ENCODE measurements around the gene PIAS4.

Gene PIAS4

GRCh38 chr19:4038661-4039423, 31.3 kb downstream of the PIAS4 start:
- no peak overlapping the region for H3K4me3 ChIP-seq (ENCODE audit: low read depth, low read length)
- no peak for TF ChIP-seq CTCF (IDR thresholded peaks at IDR 0.05; ENCODE audit: low read depth, low read length)
- in situ Hi-C loops (cut with HindIII; ENCODE audit: low sequenced_read_pairs) = no loop called here
- no peak for DNase-seq (ENCODE audit: low read depth, low spot score)

- no peak for TF ChIP-seq CTCF (IDR thresholded peaks at IDR 0.05; ENCODE audit: low read depth, low read length)
- no peak for DNase-seq (ENCODE audit: low read depth, low spot score)
- no peak overlapping the region for H3K4me3 ChIP-seq (ENCODE audit: low read depth, low read length)
- in situ Hi-C loops (cut with HindIII; ENCODE audit: low sequenced_read_pairs) = no loop called here
Observed at GRCh38 chr19:4042064-4042730, 34.7 kb downstream of the PIAS4 start.

DNA sequence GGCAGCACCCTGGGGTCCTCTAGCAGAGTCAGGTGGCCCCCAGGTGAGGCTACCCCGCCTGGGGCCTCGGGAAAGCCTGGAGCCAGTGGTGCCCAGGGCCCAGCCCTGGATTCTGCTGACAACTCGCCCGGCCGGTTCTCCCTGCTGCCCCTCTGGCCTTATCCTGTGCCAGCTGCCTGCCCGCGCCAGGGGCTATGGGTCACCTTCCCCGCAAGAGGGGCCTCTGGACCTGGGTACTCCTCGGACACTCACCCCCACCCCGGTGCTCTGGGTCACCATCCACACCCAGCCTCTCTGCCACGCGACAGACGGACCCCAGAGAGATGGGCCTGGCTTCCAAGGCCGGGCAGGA, 35.2 kb downstream of the PIAS4 start:
- TF ChIP-seq CTCF (IDR thresholded peaks at IDR 0.05; ENCODE audit: low read depth, low read length) = no peak
- in situ Hi-C loops (cut with HindIII; ENCODE audit: low sequenced_read_pairs) = no loop called here
- DNase-seq (ENCODE audit: low read depth, low spot score) = no peak
- no peak overlapping the region for H3K4me3 ChIP-seq (ENCODE audit: low read depth, low read length)

DNA sequence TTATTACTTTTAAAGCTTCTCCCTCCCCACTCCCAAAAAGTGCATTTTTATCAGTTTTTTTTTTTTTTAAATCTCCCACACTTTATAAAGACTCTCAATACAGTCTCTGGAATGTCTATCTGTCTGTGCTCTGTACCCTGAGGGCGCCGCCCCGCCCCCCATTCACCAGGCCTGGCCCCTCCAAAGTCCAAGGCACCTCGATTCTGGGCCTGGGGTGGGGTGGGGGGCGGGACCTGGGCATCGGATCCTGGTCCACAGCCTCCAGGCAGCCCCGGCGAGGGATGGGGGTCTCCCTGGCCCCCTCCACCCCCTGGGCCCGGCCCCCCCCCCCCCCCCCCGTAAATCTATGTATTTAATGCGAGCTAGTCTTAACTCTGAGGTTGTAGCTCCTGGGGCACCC, 35.9 kb downstream of the PIAS4 start:
- no peak for DNase-seq (ENCODE audit: low read depth, low spot score)
- no peak for TF ChIP-seq CTCF (IDR thresholded peaks at IDR 0.05; ENCODE audit: low read depth, low read length)
- H3K4me3 ChIP-seq (ENCODE audit: low read depth, low read length) = no peak overlapping the region
- in situ Hi-C loops (cut with HindIII; ENCODE audit: low sequenced_read_pairs) = no loop called here

DNA sequence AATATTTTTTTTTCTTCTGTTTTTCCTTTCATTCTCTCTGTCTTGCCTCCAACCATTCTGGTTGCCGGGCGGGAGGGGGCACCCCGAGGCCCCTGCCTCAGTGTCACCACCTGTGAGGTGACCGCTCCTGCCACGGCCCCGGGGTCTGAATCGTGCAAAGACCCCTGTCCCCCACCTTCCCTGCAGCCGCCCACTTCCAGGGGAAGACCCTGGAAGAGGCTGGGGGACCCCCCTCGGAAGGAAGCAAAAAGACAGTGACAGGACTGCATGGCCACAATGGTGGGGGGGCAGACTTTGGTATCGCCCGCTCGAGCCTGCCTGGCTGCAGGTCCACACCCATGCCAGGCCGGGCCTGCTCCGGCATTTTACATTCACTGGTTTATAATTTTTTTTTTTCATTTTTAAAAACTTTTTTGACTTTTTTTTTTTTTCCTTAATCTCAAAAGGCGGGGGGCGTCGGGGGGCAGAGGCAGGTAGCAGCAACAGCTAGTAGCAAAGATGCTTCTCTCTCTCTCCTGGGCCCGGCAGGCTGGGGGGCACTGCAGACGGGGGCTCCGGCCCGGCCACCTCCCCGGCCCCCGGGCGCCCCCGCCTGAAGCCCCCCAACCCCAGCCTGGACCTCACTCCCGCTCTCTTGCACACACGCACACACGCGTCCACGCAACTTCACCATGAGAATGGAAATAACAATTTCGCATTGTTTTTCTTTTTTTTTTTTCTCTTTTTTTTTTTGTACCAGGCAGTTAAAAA, 36.6 kb downstream of the PIAS4 start:
- no peak for TF ChIP-seq CTCF (IDR thresholded peaks at IDR 0.05; ENCODE audit: low read depth, low read length)
- no peak for DNase-seq (ENCODE audit: low read depth, low spot score)
- no peak overlapping the region for H3K4me3 ChIP-seq (ENCODE audit: low read depth, low read length)
- in situ Hi-C loops (cut with HindIII; ENCODE audit: low sequenced_read_pairs) = no loop called here

DNA sequence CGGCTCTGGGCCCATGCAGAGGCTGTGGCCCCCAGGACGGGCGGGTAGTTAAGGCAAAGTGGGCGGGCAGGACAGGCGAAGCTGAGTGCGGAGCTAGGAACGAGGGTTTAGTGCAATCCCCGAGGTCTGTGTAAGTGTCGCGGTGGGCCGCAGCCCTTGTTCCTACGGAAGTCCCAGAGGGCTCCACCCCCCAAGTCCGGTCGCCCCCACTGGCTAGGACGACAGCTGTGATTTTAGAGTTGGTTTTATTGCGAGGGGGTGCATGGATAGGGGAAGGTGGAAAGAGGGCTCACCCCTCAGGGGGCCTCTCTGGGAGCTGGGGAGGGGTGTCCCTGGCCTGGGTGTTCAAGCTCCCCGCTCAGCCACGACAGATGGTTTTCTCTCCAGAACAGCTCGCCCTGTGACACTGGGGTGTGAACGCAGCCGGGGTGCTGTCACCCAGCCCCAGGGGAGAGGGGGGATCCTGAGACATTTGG, 37.5 kb downstream of the PIAS4 start:
- in situ Hi-C loops (cut with HindIII; ENCODE audit: low sequenced_read_pairs) = no loop called here
- H3K4me3 ChIP-seq (ENCODE audit: low read depth, low read length) = no peak overlapping the region
- no peak for DNase-seq (ENCODE audit: low read depth, low spot score)
- TF ChIP-seq CTCF (IDR thresholded peaks at IDR 0.05; ENCODE audit: low read depth, low read length) = no peak

Measured in astrocyte of the spinal cord (primary cell).